OCI-LY1 (cell line): ENCODE measurements around the gene SMIM13.

ENCODE experiments used
- CTCF ChIP-seq: fragments of 200-600 bp; sonication (generic), shearing (Covaris generic); IDR thresholded peaks from 2 replicates; pipeline ENCODE4 v1.5.1; 2017; ENCODE audit warnings: mild to moderate bottlenecking, antibody characterized with exemption, low read length, moderate library complexity, mixed read lengths
- EZH2 ChIP-seq: fragments of 200-600 bp; sonication (generic), shearing (Covaris generic); IDR thresholded peaks from 2 replicates; pipeline ENCODE4 v1.8.0; 2017; ENCODE audit warnings: borderline replicate concordance, mixed run types, mild to moderate bottlenecking, antibody characterized with exemption, low read length, moderate library complexity, mixed read lengths

GRCh38 chr6:11177271-11177670, 83.6 kb downstream of the SMIM13 start:
- TF ChIP-seq CTCF (no peak), EZH2 (no peak)
